ENCODE results near the gene SERPINH1.

The SERPINH1 gene

GRCh38 chr11:75533896-75534258 lies 28.2 kb upstream of the SERPINH1 start:
- no peak for DNase-seq

DNA sequence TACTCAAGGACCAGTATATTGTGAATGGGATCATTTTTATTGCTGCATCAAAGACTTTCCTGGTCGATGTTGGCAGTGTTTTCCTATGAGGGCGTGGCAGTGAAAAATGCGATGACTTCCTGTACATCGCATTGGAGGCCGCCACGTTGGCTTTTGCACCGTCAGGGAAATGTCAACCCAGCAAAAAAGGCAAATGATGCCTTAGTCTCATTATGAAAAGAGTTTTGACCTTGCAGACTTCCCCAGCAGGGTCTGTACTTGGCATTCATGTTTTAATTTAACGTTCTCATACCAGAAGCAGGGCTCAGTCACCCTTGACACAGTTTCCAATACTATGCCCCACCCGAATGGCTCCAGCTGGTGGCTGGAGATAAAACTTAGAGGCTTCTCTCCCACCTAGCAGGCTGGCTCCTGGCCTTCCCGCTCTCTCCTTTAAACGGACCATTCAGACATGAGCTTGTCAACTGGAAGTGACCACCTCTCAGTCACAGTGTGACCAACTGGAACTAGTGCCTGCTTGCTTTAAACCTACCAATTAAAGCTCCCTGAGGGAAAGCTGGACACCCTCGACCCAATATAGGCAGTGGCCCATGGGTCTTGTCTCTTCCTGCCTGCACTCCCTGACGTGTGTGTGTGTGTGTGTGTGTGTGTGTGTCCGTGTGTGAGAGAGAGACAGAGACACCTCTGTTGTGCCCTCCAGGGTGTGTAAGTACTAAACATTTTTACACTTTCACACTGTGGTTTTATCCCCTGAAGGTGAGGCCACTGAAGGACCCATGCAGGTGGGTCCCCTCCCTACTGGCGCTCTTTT lies 27.6 kb upstream of the SERPINH1 start:
- no peak for DNase-seq

DNA sequence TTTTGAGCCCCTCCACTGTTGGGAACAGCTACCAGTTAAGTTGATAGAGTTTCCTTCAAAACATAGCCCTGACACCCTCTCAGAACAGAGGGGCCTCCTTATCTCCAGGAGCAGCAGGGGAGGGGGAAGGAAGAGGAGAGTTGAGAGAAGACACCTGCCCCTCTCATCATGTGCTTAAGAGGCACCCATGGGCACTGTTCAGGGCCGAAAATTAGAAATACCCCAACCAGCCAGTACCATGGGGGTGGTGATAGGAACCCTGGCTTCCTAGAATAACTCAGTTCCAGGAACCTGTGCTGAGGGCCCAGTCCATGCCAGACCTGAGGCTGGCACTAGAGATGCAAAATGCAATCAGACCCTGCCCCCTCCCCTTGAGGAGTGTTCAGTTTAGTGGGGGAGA lies 27.0 kb upstream of the SERPINH1 start:
- no peak for DNase-seq

DNA sequence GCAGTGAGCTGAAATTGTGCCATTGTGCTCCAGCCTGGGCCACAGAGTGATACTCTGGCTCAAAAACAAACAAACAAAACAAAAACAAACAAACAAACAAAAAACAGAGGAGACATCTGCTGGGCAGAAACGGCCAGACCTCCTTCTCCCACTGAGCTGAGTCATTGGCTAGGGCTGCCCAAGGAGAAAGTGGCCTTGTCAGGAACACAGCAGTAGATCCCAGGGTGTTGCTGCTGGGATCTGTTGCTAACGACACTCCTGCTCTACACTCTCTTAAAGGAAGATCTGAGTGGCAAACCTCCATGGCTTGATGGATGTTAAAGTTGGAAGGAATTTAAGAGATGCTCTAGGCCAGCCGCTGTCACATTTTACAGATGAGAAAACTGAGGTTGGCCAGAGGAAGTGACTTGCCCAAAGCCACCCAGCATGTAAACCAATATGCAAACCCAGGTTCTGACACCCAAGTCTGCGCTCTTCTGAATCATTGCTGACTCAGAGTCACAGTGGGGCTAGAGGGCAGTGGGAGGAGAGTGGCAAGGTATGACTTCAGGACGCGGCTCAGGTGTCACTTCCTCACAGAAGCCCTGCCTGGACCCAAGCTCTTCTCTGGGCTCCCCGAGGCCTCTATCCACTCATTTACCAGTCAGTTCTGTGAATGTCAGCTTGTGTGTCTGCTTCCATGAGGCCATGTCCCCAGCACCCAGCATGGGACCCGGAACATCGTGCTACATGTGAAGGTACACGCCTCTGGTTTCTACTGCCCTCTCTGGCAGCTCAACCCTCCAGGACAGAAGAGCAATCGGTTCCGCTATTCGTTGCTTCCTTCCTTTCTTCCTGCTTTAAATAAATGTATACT lies 25.0 kb upstream of the SERPINH1 start:
- DNase-seq: peak; percentile 88

DNA sequence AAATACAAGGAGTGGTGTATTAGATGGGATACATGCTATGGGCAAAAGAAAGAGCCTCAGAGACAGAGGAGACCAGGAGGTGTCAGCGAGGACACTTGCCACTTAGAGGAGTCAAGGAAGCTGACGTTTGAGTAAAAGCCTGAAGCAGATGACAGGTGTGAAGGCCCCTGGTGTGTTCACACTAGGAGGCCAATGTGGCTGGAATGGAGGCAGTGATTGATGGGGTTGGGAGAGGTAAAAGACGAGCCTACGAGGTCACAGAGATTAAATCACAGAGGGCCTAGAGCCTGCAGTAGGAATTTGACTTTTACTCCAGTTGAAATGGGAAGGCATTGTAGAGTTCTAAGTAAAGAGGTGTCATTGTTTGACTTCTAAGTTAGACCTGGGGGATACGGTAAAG lies 24.3 kb upstream of the SERPINH1 start:
- no peak for DNase-seq

DNA sequence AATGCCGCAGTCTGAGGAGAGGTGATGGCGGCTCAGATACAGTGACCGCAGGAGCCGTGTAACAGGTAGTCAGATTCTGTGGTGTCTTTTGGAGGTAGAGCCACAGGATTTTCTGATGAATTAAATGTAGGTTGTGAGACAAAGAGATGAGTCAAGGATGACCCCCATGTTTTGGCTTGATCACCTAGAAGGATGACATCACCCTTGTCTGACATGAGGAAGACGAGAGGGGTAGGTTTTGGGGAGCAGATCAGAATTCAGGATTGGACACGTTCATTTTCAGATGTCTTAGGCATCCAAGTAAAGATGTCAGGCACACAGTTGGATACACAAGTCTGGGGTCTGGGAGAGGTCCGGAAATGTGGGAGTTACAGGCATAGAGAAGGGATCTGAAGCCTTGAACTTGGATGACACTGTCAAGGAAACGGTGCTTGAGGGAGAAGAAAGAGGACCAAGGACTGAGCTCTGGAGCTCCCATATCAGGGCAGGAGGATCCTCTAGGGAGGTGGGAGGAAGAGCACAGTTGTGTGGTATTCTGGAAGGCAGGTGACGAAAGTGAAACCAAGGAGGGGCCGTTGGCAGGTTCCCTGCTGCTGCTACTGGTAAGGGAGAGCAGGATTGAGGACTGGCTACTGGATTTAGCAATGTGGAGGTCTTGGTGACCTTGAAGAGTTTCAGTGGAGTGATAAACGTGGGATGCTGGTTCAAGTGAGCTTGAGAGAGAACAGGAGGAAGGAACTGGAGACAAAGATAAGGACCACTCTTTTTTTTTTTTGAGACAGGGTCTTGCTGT lies 23.7 kb upstream of the SERPINH1 start:
- DNase-seq: no peak

DNA sequence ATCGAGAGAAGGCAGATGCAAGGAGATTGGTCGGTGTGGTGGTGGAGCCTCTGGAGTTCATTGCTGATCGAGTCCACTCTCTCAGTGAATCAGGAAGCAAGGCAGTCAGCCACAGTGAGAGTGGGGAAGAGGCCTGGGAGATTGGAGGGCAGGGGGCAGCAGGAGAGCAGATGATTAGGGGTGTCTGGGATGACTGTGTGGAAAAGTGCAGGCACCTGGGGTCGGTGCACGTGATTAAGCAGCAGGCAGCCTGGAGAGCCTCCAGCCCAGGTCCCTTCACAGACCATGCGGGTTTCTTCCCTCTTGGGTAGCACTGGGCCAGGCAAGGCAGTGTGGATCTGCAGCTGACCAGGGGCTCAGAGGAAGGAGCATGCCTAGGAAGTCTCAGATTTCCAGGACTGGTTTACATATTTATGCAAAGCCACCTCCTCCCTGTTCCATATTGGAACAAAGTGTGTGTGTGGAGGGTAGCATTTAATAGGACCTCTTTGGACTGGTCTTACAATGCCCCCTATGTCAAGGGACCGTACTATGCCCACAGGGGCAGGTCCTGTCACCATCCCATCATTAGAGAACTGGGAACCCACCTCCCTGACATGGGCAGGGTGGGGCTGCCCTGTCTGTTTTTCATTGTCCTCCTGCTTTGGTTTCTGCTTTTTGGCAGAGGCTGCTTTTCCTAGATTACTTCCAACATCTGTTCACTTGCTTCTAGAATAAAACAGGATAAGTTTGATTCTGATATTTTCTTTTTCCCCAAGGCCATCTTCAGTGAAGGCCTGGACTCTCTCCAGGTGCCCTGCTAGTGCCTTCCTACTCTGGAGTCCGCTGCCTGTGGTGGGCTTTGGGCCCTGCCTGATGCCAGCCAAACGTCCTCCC lies 22.4 kb upstream of the SERPINH1 start:
- DNase-seq: no peak

DNA sequence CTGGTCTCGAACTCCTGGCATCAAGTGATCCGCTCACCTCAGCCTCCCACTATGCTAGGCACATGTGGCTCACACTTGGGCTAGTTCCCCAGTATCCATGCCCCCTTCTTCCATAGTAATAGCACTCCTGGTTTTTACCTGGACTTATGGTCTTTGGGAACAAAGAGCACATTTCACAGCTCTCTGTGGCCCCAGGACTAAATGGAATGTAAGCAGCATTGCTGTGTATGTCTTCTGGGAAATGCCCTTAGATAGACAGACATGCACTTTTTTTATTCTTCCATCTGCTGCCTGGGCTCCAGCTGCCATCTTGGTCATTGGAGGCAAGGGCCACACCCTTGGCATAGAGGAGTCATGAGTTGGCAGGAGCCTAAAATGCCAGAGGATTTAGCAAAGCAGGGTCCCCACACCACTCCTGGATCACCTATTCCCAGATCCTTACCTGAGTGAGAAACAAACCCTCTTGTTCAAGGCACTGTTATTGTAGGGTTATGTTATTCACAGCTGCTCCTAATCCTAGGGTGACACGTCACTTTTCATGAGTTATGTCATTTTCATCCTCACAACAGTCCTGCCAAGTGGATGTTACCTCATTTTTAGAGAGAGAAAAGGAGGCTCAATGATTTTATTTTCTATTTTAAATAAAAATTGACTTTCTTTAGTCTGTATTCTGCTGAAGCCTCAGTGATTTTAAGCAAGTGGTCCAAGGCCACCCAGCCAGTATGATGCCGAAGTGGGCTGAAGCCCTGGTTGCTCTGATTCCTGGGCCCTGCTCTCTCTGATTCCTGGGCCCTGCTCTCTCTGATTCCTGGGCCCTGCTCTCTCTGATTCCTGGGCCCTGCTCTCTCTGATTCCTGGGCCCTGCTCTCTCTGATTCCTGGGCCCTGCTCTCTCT lies 20.6 kb upstream of the SERPINH1 start:
- no peak for DNase-seq

DNA sequence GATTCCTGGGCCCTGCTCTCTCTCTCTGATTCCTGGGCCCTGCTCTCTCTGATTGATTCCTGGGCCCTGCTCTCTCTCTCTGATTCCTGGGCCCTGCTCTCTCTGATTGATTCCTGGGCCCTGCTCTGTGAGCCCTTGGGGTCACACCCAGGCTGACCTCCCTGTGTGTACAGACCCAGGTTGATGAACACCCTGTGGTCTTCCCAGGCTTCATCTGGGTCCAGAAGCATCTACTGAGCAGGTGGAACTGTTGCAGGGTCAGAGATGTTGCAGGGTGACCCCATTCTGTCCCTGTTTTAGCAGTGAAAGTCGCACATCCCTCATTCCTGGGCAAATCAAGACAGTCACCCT lies 20.0 kb upstream of the SERPINH1 start:
- DNase-seq: no peak

DNA sequence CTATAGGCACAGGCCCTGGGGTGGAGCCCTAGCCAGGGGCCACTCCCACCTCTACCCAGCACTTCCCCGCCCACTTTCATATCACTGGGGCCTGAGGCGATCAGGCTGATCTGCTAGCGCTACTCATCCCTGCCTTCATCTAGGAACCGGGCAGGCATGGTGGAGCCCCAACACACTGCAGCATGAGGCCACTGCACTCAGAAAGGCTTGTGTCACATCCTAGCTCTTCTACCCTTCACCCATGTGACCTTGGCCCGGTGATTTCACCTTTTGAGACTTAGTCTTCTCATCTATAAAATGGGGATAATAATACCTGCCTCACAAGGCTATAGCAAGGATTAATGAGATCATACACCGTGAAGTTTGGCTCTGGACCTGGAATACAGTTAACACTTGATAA lies 18.2 kb upstream of the SERPINH1 start:
- no peak for DNase-seq

DNA sequence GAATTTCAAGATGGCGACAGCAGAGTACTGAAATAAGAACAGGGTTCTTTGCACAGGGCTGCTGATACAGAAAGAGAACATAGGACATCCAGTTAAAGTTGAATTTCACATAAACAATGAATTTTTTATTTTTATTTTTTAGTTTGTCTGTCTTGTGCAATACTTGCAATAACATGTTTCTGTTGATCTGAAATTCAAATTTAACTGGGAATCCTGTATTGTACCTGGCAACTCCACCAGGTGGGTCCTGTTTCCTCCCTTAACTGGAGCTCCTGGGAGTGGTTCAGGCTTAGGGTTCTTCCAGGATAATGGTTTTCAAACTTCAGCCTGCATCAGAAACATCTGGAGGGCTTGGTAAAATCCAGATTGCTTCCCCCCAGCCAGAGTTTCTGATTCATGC lies 14.9 kb upstream of the SERPINH1 start:
- no peak for DNase-seq

DNA sequence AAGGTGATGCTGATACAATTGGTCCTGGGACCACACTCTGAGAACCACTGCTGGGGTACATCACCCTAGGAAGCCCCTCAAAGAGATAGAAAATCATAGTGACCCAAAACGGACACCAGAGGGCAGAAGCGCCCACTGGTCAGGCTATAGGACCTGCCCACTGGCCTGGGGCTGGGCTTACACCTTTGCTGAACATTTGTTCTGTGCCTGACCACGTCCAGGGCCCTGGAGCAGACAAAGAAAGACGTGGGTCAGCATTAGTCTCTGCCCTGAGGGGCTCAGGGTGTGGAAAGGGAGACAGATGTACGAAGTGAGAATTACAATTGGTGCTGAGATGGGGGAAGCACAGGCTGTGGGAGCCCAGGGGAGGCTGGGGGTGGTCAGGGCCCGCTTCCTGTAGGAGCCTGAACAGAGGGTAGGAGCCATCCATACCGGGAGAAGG lies 14.4 kb upstream of the SERPINH1 start:
- DNase-seq: no peak

DNA sequence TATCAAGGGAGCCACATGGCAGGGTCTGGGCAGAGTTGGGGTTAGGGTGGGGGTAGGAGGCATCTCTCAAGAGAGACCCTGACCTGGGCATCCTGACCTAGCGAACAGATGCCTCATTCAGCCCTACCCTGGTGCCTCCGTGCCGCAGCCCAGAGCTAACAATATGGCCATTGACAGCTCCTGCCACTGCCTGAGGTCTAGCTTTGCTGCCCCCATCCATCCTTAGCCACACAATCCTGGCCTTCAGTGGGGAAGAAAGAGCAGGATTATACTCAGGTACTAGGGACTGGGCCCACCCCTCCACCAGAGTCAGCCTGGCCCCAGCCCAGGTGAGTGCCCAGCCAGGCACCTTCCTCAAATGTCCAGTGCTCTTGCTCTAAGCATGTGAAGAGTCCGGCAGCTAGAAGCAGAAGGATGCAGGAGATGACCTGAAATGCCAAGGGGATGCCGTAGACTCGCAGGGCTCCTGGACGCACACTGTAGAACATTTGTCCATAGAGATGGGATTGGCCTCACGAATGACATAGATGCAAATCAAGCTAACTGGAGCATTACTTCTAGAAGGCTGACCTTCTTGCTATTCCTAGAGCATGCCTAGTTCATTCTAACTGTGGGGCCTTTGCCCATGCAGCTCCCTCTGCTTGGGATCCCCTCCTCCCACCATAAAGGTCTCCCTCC lies 13.3 kb upstream of the SERPINH1 start:
- no peak for DNase-seq

- DNase-seq: no peak
These were observed 12.6 kb upstream of the SERPINH1 start for GRCh38 chr11:75549370-75549958.

DNA sequence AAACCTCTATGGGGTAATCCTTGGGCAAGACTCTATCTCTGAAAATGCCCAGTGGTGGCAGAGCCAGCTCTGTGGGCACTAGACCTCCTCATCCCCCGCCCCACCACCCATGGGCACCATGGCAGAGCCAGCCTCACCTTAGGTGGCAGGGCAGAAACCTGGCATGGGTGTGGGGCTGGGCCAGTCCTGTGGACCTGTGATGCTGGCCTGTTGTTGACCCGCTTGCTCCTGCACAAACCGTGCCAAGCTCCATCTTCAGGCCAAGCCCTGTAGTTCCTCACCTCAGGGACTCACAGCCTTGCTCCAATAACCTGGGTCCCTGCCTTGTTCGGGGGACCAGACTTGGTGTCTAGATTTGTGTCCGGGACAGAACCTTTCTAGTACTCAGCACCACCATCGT lies 8.9 kb upstream of the SERPINH1 start:
- DNase-seq: no peak

DNA sequence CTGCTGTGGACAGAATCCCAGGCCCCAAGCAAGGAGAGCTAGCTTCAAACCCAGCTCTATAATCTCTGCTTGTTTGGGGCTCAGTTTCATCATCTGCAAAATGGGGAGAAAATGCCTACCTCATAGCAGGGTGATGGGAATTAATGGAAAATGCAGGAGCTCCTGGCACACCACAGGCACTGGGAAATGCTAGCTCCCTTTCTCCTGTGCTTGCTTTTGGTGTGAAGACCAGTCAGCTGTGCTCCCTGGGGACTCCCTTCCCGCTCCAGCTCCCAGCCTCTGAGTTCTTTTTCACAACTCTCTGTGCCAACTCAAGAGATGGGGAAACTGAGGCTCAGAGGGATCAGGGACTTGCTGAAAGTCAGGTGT lies 8.2 kb upstream of the SERPINH1 start:
- no peak for DNase-seq

DNA sequence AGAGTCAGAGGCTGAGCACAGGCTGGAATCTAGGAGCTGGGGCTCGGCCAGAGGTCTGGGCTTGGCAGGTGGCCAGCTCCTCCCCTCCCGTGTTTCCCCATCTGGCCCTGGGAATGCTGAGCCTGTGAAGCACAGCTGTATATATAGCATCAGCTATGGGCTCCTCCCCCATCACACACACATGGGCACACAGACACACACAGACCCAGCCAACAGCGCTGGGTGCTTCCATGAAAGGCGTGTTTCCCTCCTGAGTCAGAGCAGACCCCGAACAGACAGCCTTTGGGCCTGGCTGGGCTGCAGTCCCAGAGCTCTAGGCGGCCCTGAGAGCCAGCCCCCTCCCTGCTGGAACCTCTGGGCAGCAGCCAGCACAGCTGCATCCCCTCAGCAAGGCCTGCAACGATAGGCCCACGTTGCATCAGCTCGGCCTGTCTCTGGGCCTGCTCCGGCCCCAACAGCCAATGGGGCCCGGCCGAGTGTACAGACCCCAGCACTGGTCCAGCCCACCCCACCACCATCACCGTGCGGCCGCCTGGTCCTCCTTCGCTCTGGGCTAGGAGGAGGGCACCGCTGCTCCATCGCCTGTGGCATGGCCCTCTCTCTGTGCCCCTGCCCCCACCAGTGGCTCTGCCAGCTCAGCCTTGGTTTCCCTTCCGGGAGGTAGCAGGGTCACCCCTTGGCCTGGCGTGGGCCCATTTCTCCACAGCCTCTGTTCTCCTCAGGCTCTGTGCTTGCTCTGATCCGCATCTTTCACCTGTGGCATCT lies 7.6 kb upstream of the SERPINH1 start:
- no peak for DNase-seq

GRCh38 chr11:75555079-75555811 lies 6.8 kb upstream of the SERPINH1 start:
- DNase-seq: no peak

DNA sequence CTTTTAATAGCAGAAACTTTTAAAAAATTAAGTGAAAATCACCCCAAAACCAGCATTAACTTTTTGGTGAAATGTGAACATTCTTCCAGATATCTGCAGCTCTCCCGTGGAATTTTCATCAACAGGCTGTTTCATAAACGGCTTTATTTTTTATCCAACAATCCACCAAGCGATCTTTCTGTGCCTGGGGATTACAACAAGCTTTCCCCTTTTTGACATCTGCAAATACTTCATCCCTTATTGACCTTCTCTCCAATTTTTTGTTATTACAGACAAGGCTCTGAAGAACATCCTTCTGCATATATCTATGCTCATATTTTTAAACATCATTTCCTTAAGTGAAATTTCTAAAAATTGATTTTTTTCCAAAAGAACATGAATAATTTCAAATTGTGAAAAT lies 5.8 kb upstream of the SERPINH1 start:
- DNase-seq: no peak
